SW 1271 (cell line): ENCODE data around the gene ZCCHC2.

ENCODE experiments used
- DNase-seq, 2 experiments: peaks; one replicate each; lab custom pipeline; 2025; lab: John Stamatoyannopoulos, UW

Gene ZCCHC2

GRCh38 chr18:62577765-62578164, 54.9 kb downstream of the ZCCHC2 start:
- DNase-seq = no peak

GRCh38 chr18:62578980-62579511, 56.2 kb downstream of the ZCCHC2 start:
- DNase-seq = no peak

GRCh38 chr18:62583376-62583775, 60.6 kb downstream of the ZCCHC2 start:
- no peak for DNase-seq

- peak; percentile 4 to 62 for DNase-seq
Observed at GRCh38 chr18:62584241-62585120, 61.7 kb downstream of the ZCCHC2 start.

- no peak for DNase-seq
Observed at GRCh38 chr18:62585274-62586150, 62.7 kb downstream of the ZCCHC2 start.

GRCh38 chr18:62586151-62586774, 63.4 kb downstream of the ZCCHC2 start:
- DNase-seq = peak; percentile 4 to 31

GRCh38 chr18:62586781-62587487, 64.1 kb downstream of the ZCCHC2 start:
- no peak for DNase-seq

GRCh38 chr18:62587689-62588088, 64.9 kb downstream of the ZCCHC2 start:
- DNase-seq = no peak

- no peak for DNase-seq
Observed at GRCh38 chr18:62588217-62588616, 65.4 kb downstream of the ZCCHC2 start.

GRCh38 chr18:62590799-62591590, 68.2 kb downstream of the ZCCHC2 start:
- no peak for DNase-seq

GRCh38 chr18:62596145-62597005, 73.5 kb downstream of the ZCCHC2 start:
- no peak for DNase-seq

- DNase-seq = no peak
Observed at GRCh38 chr18:62601871-62602270, 79.0 kb downstream of the ZCCHC2 start.

GRCh38 chr18:62602706-62603105, 79.9 kb downstream of the ZCCHC2 start:
- no peak for DNase-seq

GRCh38 chr18:62603211-62603610, 80.4 kb downstream of the ZCCHC2 start:
- DNase-seq = no peak

GRCh38 chr18:62603979-62604378, 81.2 kb downstream of the ZCCHC2 start:
- DNase-seq = no peak

GRCh38 chr18:62605685-62606084, 82.9 kb downstream of the ZCCHC2 start:
- no peak for DNase-seq

GRCh38 chr18:62606106-62606505, 83.3 kb downstream of the ZCCHC2 start:
- no peak for DNase-seq

GRCh38 chr18:62607302-62607701, 84.5 kb downstream of the ZCCHC2 start:
- no peak for DNase-seq

GRCh38 chr18:62607708-62608428, 85.0 kb downstream of the ZCCHC2 start:
- DNase-seq = no peak
